HepG2 (cell line): ENCODE results near the gene OGT. TPM values are rescaled to one million over a fixed set of nuclear protein-coding genes. Genes with fewer than 3 reads are reported as not detected.

Experiments
- HDAC6 ChIP-seq: fragments of 200-600 bp; sonication (generic); IDR thresholded peaks from 2 replicates; pipeline ENCODE4 v1.7.0; 2017; ENCODE audit warnings: mild to moderate bottlenecking, antibody characterized with exemption, low read length, low read depth
- KLF11 ChIP-seq: IDR thresholded peaks from 2 replicates; pipeline ENCODE4 v1.6.1; 2016; ENCODE audit warnings: missing compliant biosample characterization
- MED13 ChIP-seq: sonication (generic); formaldehyde crosslinking; IDR thresholded peaks from 2 replicates; pipeline ENCODE4 v1.5.0; 2020; ENCODE audit warnings: missing genetic modification reagents
- PHF5A ChIP-seq: IDR thresholded peaks from one replicate; pipeline ENCODE4 v1.6.1; 2018; ENCODE audit warnings: low read depth, missing genetic modification reagents; ENCODE audit not compliant: unreplicated experiment
- SATB2 ChIP-seq: sonication (generic); formaldehyde crosslinking; IDR thresholded peaks from 2 replicates; pipeline ENCODE4 v1.5.0; 2020; ENCODE audit warnings: missing genetic modification reagents
- TCF7L2 ChIP-seq: IDR thresholded peaks from 2 replicates; pipeline ENCODE4 v1.6.1; 2011; ENCODE audit warnings: mild to moderate bottlenecking, low read depth, low read length, moderate library complexity
- YEATS2 ChIP-seq: sonication (generic); formaldehyde crosslinking; IDR thresholded peaks from 2 replicates; pipeline ENCODE4 v1.4.0; 2020; ENCODE audit warnings: missing genetic modification reagents, borderline replicate concordance
- ZNF225 ChIP-seq: sonication (generic); formaldehyde crosslinking; IDR thresholded peaks from 2 replicates; pipeline ENCODE4 v1.4.0; 2020; ENCODE audit warnings: mild to moderate bottlenecking, missing genetic modification reagents
- ZNF30 ChIP-seq: sonication (generic); formaldehyde crosslinking; IDR thresholded peaks from 2 replicates; pipeline ENCODE4 v1.5.0; 2020; ENCODE audit warnings: mild to moderate bottlenecking, missing genetic modification reagents
- ZNF317 ChIP-seq: sonication (generic); formaldehyde crosslinking; IDR thresholded peaks from 2 replicates; pipeline ENCODE4 v1.5.0; 2020; ENCODE audit warnings: mild to moderate bottlenecking, missing genetic modification reagents
- ZNF761 ChIP-seq: sonication (generic); formaldehyde crosslinking; conservative IDR thresholded peaks from 2 replicates; pipeline ENCODE4 v1.4.0; 2020; ENCODE audit warnings: mild to moderate bottlenecking, missing genetic modification reagents
- polyA plus RNA-seq, 8 experiments: library from polyadenylated mRNA; depleted of rRNA in 3 of 8; stranded (reverse) in 7 of 8; unstranded in 1 of 8; fragments of >200 nt; fragmentation: Illumina TruSeq in 4 of 8; extraction: Trizol in 4 of 8; gene quantifications; 2 replicates each; pipeline versions ENCODE4 v1.2.1 to v1.2.3, GENCODE V29; 2011 to 2016; ENCODE audit warnings: low read depth in 4 of 8, missing spikeins in 1 of 8, mixed read lengths in 1 of 8; ENCODE audit not compliant: insufficient read depth in 1 of 8
- total RNA-seq, 5 experiments: library from RNA; depleted of rRNA; stranded (reverse); fragments of >200 nt; fragmentation: Illumina TruSeq; extraction: Trizol; gene quantifications; 2 replicates each; pipeline ENCODE4 v1.2.3, GENCODE V29; 2016; ENCODE audit warnings: low read depth in 1 of 5
- TF ChIP-seq, protein P1 (sequence below): sonication (generic); formaldehyde crosslinking; IDR thresholded peaks from 2 replicates; pipeline ENCODE4 v1.8.1; 2022; ENCODE audit warnings: low read depth, mild to moderate bottlenecking, missing genetic modification reagents
- TF ChIP-seq, protein P2 (sequence below): sonication (generic); formaldehyde crosslinking; conservative IDR thresholded peaks from 2 replicates; pipeline ENCODE4 v1.8.1; 2023; ENCODE audit warnings: missing genetic modification reagents
- TF ChIP-seq, protein P3 (sequence below): sonication (generic); formaldehyde crosslinking; IDR thresholded peaks from 2 replicates; pipeline ENCODE4 v1.5.0; 2020; ENCODE audit warnings: mild to moderate bottlenecking, missing genetic modification reagents
- TF ChIP-seq, protein P4 (sequence below), 2 experiments: sonication (generic) in 1 of 2; formaldehyde crosslinking in 1 of 2; IDR thresholded peaks; 2 replicates each; pipeline versions ENCODE4 v1.6.1 to v1.9.0; 2014 to 2022; ENCODE audit warnings: antibody characterized with exemption in 1 of 2, borderline replicate concordance in 1 of 2, inconsistent platforms in 1 of 2, low read depth in 1 of 2, missing genetic modification reagents in 1 of 2

The OGT gene
- total and polyA plus RNA-seq, 2 of the 13 experiments (the other 11 are each of a cell fraction or from before 2014, with no cell fraction given): 71.7 to 463 TPM

DNA sequence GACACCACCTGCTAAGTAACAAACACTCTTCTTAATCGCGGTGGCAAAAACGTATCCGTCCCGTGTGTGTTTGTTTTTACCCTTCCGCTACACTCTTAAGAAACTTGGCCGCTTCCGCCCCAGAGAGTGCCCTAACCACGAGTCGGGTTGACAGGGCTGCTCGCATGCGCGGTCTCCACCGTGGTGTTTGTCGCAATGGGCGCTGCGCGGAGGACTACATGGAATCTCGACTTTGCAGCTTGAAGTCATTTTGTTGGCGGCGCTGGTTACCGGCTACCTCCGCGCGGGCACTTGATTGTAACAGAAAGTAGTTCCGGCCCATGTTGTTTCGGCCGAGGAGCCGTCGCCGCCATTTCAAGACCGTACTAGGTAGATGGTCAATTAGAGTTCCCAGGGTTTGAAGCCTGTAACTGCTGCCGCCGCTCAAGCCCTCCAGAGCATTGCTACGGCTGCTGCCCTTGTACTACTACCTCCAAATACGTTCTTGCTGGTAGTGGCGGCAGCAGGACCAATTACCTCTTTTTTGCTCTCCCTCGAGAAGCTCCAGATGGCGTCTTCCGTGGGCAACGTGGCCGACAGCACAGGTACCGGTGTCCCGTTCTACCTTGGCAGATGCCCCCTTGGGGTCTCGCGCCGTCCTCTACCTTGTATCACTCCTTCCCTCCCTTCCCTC lies at the start of gene OGT (continued):
- TF ChIP-seq, protein P1, sequence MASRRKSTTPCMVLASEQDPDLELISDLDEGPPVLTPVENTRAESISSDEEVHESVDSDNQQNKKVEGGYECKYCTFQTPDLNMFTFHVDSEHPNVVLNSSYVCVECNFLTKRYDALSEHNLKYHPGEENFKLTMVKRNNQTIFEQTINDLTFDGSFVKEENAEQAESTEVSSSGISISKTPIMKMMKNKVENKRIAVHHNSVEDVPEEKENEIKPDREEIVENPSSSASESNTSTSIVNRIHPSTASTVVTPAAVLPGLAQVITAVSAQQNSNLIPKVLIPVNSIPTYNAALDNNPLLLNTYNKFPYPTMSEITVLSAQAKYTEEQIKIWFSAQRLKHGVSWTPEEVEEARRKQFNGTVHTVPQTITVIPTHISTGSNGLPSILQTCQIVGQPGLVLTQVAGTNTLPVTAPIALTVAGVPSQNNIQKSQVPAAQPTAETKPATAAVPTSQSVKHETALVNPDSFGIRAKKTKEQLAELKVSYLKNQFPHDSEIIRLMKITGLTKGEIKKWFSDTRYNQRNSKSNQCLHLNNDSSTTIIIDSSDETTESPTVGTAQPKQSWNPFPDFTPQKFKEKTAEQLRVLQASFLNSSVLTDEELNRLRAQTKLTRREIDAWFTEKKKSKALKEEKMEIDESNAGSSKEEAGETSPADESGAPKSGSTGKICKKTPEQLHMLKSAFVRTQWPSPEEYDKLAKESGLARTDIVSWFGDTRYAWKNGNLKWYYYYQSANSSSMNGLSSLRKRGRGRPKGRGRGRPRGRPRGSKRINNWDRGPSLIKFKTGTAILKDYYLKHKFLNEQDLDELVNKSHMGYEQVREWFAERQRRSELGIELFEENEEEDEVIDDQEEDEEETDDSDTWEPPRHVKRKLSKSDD (CRISPR knock-in tag): peak; percentile 75; the same call in 1 of the 2 replicates
- TF ChIP-seq TCF7L2: no peak
- peak; percentile 49; the same call in 1 of the 2 replicates for TF ChIP-seq ZNF317 (CRISPR knock-in tag)
- no peak for TF ChIP-seq HDAC6
- no peak; the same call in 1 of the 2 replicates for TF ChIP-seq ZNF225 (CRISPR knock-in tag)
- TF ChIP-seq ZNF30: no peak
- TF ChIP-seq KLF11 (CRISPR knock-in tag): 0 out of 2 replicates have a peak, but pooled peaks have one; percentile 23
- TF ChIP-seq, protein P2, sequence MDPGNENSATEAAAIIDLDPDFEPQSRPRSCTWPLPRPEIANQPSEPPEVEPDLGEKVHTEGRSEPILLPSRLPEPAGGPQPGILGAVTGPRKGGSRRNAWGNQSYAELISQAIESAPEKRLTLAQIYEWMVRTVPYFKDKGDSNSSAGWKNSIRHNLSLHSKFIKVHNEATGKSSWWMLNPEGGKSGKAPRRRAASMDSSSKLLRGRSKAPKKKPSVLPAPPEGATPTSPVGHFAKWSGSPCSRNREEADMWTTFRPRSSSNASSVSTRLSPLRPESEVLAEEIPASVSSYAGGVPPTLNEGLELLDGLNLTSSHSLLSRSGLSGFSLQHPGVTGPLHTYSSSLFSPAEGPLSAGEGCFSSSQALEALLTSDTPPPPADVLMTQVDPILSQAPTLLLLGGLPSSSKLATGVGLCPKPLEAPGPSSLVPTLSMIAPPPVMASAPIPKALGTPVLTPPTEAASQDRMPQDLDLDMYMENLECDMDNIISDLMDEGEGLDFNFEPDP (CRISPR knock-in tag): no peak
- TF ChIP-seq, protein P3, sequence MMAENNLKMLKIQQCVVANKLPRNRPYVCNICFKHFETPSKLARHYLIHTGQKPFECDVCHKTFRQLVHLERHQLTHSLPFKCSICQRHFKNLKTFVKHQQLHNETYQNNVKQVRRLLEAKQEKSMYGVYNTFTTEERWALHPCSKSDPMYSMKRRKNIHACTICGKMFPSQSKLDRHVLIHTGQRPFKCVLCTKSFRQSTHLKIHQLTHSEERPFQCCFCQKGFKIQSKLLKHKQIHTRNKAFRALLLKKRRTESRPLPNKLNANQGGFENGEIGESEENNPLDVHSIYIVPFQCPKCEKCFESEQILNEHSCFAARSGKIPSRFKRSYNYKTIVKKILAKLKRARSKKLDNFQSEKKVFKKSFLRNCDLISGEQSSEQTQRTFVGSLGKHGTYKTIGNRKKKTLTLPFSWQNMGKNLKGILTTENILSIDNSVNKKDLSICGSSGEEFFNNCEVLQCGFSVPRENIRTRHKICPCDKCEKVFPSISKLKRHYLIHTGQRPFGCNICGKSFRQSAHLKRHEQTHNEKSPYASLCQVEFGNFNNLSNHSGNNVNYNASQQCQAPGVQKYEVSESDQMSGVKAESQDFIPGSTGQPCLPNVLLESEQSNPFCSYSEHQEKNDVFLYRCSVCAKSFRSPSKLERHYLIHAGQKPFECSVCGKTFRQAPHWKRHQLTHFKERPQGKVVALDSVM (CRISPR knock-in tag): peak; percentile 51; the same call in 1 of the 2 replicates
- no peak for TF ChIP-seq PHF5A (CRISPR knock-in tag)
- no peak for TF ChIP-seq SATB2 (CRISPR knock-in tag)
- TF ChIP-seq, protein P4, sequence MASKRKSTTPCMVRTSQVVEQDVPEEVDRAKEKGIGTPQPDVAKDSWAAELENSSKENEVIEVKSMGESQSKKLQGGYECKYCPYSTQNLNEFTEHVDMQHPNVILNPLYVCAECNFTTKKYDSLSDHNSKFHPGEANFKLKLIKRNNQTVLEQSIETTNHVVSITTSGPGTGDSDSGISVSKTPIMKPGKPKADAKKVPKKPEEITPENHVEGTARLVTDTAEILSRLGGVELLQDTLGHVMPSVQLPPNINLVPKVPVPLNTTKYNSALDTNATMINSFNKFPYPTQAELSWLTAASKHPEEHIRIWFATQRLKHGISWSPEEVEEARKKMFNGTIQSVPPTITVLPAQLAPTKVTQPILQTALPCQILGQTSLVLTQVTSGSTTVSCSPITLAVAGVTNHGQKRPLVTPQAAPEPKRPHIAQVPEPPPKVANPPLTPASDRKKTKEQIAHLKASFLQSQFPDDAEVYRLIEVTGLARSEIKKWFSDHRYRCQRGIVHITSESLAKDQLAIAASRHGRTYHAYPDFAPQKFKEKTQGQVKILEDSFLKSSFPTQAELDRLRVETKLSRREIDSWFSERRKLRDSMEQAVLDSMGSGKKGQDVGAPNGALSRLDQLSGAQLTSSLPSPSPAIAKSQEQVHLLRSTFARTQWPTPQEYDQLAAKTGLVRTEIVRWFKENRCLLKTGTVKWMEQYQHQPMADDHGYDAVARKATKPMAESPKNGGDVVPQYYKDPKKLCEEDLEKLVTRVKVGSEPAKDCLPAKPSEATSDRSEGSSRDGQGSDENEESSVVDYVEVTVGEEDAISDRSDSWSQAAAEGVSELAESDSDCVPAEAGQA (IDR thresholded peaks at IDR 0.05; ENCODE audit: low read depth): peak; percentile 86
- TF ChIP-seq, protein P4 (CRISPR knock-in tag; IDR thresholded peaks at IDR 0.05; ENCODE audit: borderline replicate concordance): no peak
- TF ChIP-seq ZNF761 (CRISPR knock-in tag): no peak
- peak; percentile 78; the same call in 1 of the 2 replicates for TF ChIP-seq YEATS2 (CRISPR knock-in tag)
- peak; percentile 60; the same call in 1 of the 2 replicates for TF ChIP-seq MED13 (CRISPR knock-in tag)
